Loucy (cell line): ENCODE data around the gene GOT1.

Experiments used
- H2AFZ ChIP-seq: fragments of 200-600 bp; sonication (generic); 2 replicates; pipeline ENCODE4 v1.6.0; 2016; ENCODE audit warnings: antibody characterized with exemption, mild to moderate bottlenecking, low read length, moderate library complexity
- H3F3A ChIP-seq: fragments of 200-600 bp; 2 replicates; pipeline ENCODE4 v1.6.0; 2016; ENCODE audit warnings: antibody characterized with exemption, low read depth, mild to moderate bottlenecking
- H3K27me3 ChIP-seq: fragments of 200-600 bp; sonication (generic); 2 replicates; pipeline ENCODE4 v1.6.1; 2014; ENCODE audit warnings: low read length, mild to moderate bottlenecking; ENCODE audit not compliant: insufficient read depth, poor library complexity, severe bottlenecking
- H3K36me3 ChIP-seq: fragments of 200-600 bp; sonication (generic); 2 replicates; pipeline ENCODE4 v1.6.1; 2016; ENCODE audit warnings: low read length; ENCODE audit not compliant: insufficient read depth
- H3K4me1 ChIP-seq: fragments of 200-600 bp; sonication (generic); 2 replicates; pipeline ENCODE4 v1.5.1; 2014; ENCODE audit warnings: low read length, mild to moderate bottlenecking; ENCODE audit not compliant: insufficient read depth, poor library complexity, severe bottlenecking
- H3K4me2 ChIP-seq: fragments of 200-600 bp; sonication (generic); 2 replicates; pipeline ENCODE4 v1.6.0; 2014; ENCODE audit warnings: antibody characterized with exemption, low read length, low read depth, mild to moderate bottlenecking; ENCODE audit not compliant: poor library complexity, severe bottlenecking
- H3K4me3 ChIP-seq: fragments of 200-600 bp; sonication (generic); 2 replicates; pipeline ENCODE4 v1.5.1; 2014; ENCODE audit warnings: low read length, mild to moderate bottlenecking, mixed read lengths; ENCODE audit not compliant: poor library complexity, severe bottlenecking
- H3K79me2 ChIP-seq: fragments of 200-600 bp; sonication (generic); 2 replicates; pipeline ENCODE4 v1.6.1; 2014; ENCODE audit warnings: low read length; ENCODE audit not compliant: insufficient read depth
- H3K9ac ChIP-seq: fragments of 200-600 bp; sonication (generic); 2 replicates; pipeline ENCODE4 v1.6.0; 2014; ENCODE audit warnings: mild to moderate bottlenecking, low read depth, low read length, moderate library complexity; ENCODE audit not compliant: poor library complexity, severe bottlenecking
- H3K9me2 ChIP-seq: fragments of 200-600 bp; sonication (generic); replicated peaks from 2 replicates; pipeline ENCODE4 v1.6.1; 2016; ENCODE audit warnings: low read depth, low read length, mixed read lengths
- H3K9me3 ChIP-seq: fragments of 200-600 bp; sonication (generic); 2 replicates; pipeline ENCODE4 v1.6.1; 2014; ENCODE audit warnings: mild to moderate bottlenecking, antibody characterized with exemption, low read length, low read depth; ENCODE audit not compliant: insufficient read depth
- H4K20me1 ChIP-seq: fragments of 200-600 bp; sonication (generic); 2 replicates; pipeline ENCODE4 v1.6.0; 2014; ENCODE audit warnings: antibody characterized with exemption, low read length, mild to moderate bottlenecking; ENCODE audit not compliant: insufficient read depth, poor library complexity, severe bottlenecking
- CTCF ChIP-seq: fragments of 200-600 bp; sonication (generic); conservative IDR thresholded peaks from 2 replicates; pipeline ENCODE4 v1.5.1; 2014; ENCODE audit warnings: mild to moderate bottlenecking, antibody characterized with exemption, low read length
- EZH2phosphoT487 ChIP-seq: fragments of 200-600 bp; IDR thresholded peaks from 2 replicates; pipeline ENCODE4 v1.6.1; 2018; ENCODE audit warnings: antibody characterized with exemption, mild to moderate bottlenecking, moderate library complexity, borderline replicate concordance

The GOT1 gene

GRCh38 chr10:99382176-99382575, 48.2 kb downstream of the GOT1 start:
- no peaks in the 10 kb centered on the region for H3K36me3 ChIP-seq
- TF ChIP-seq EZH2phosphoT487 (no peak), CTCF (no peak)

GRCh38 chr10:99375426-99375825, 55.0 kb downstream of the GOT1 start:
- no peaks in the 10 kb centered on the region for H3K36me3 ChIP-seq
- no peak overlapping the region for H3K9ac ChIP-seq
- H3K4me3 ChIP-seq, result no peak overlapping the region
- H3K27me3 ChIP-seq, result no peaks in the 10 kb centered on the region
- TF ChIP-seq EZH2phosphoT487 (no peak), CTCF (no peak)
- no peaks in the 10 kb centered on the region for H3K9me3 ChIP-seq
- H2AFZ ChIP-seq, result no peak overlapping the region
- no peaks in the 10 kb centered on the region for H3K9me2 ChIP-seq
- H3K4me2 ChIP-seq, result no peak overlapping the region
- no peaks in the 10 kb centered on the region for H3K4me1 ChIP-seq
- no peaks in the 10 kb centered on the region for H4K20me1 ChIP-seq
- no peaks in the 10 kb centered on the region for H3F3A ChIP-seq
- no peaks in the 10 kb centered on the region for H3K79me2 ChIP-seq

More at GRCh38 chr10:99382176-99382575, 48.2 kb downstream of the GOT1 start:
- H3K27me3 ChIP-seq, result no peaks in the 10 kb centered on the region
- H3F3A ChIP-seq, result no peaks in the 10 kb centered on the region
- H3K4me2 ChIP-seq, result no peak overlapping the region
- H3K79me2 ChIP-seq, result no peaks in the 10 kb centered on the region
- H4K20me1 ChIP-seq, result no peaks in the 10 kb centered on the region
- no peak overlapping the region for H3K4me3 ChIP-seq
- no peaks in the 10 kb centered on the region for H3K9me2 ChIP-seq
- no peaks in the 10 kb centered on the region for H3K9me3 ChIP-seq
- H2AFZ ChIP-seq, result no peak overlapping the region
- H3K9ac ChIP-seq, result no peak overlapping the region
- H3K4me1 ChIP-seq, result no peaks in the 10 kb centered on the region

- no peaks in the 10 kb centered on the region for H3K79me2 ChIP-seq
- H2AFZ ChIP-seq, result no peak overlapping the region
- H4K20me1 ChIP-seq, result no peaks in the 10 kb centered on the region
- H3K9me3 ChIP-seq, result no peaks in the 10 kb centered on the region
- H3K27me3 ChIP-seq, result no peaks in the 10 kb centered on the region
- H3K4me3 ChIP-seq, result no peak overlapping the region
- no peak overlapping the region for H3K9ac ChIP-seq
- no peak overlapping the region for H3K4me2 ChIP-seq
- H3K9me2 ChIP-seq, result no peaks in the 10 kb centered on the region
- no peaks in the 10 kb centered on the region for H3K4me1 ChIP-seq
- no peaks in the 10 kb centered on the region for H3K36me3 ChIP-seq
- no peak for TF ChIP-seq CTCF
- TF ChIP-seq EZH2phosphoT487, result no peak
- no peaks in the 10 kb centered on the region for H3F3A ChIP-seq
Measured at GRCh38 chr10:99374972-99375371, 55.5 kb downstream of the GOT1 start.
